ENCODE data around the gene UQCRHL.

DNA sequence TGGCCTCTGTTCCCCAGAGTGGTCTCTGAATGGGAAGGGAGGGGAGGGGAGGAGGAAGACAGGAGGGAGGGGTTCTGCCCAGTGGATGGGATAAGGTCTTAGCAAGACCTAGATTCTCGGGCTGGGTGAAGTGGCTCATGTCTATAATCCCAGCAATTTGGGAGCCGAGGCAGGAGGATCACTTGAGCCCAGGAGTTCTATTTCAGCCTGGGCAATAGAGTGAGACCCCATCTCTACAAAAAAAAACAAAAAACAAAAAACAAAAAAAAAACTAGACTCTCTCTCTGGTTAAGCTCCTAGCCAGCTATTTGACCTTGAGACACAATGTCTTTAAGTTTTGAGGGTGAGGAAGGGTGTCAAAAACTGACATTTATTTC is 11.4 kb downstream of the UQCRHL start:
- TF ChIP-seq EGR1 (IDR thresholded peaks at IDR 0.05; ENCODE audit: borderline replicate concordance in 1 of 2, low read depth in 2 of 2, low read length in 2 of 2) (no peak), SPI1 (IDR thresholded peaks at IDR 0.05; ENCODE audit: borderline replicate concordance, insufficient read depth, low read depth, low read length) (no peak), HDGF (IDR thresholded peaks at IDR 0.05) (no peak), EZH2 (IDR thresholded peaks at IDR 0.05; ENCODE audit: borderline replicate concordance, control insufficient read depth, low read depth, low read length) (no peak), SMC3 (IDR thresholded peaks at IDR 0.05; ENCODE audit: borderline replicate concordance, low read length) (no peak), TAF1 (IDR thresholded peaks at IDR 0.05; ENCODE audit: borderline replicate concordance, low read depth, low read length) (no peak), POLR2AphosphoS5 (IDR thresholded peaks at IDR 0.05; ENCODE audit: low read length) (no peak), FOS (IDR thresholded peaks at IDR 0.05; ENCODE audit: borderline replicate concordance, extremely low read depth, insufficient read length) (no peak), ZNF622 (IDR thresholded peaks at IDR 0.05) (no peak), POLR2A (IDR thresholded peaks at IDR 0.05; ENCODE audit: low read depth, low read length) (no peak), GABPA (IDR thresholded peaks at IDR 0.05; ENCODE audit: low read depth) (no peak)
